NOMO-1 (cell line): ENCODE measurements around the gene ABHD5.

Experiments
- DNase-seq, 2 experiments: peaks; one replicate each; lab custom pipeline; 2025; ENCODE audit not compliant: unreplicated experiment in 2 of 2; lab: John Stamatoyannopoulos, UW

Gene ABHD5

DNA sequence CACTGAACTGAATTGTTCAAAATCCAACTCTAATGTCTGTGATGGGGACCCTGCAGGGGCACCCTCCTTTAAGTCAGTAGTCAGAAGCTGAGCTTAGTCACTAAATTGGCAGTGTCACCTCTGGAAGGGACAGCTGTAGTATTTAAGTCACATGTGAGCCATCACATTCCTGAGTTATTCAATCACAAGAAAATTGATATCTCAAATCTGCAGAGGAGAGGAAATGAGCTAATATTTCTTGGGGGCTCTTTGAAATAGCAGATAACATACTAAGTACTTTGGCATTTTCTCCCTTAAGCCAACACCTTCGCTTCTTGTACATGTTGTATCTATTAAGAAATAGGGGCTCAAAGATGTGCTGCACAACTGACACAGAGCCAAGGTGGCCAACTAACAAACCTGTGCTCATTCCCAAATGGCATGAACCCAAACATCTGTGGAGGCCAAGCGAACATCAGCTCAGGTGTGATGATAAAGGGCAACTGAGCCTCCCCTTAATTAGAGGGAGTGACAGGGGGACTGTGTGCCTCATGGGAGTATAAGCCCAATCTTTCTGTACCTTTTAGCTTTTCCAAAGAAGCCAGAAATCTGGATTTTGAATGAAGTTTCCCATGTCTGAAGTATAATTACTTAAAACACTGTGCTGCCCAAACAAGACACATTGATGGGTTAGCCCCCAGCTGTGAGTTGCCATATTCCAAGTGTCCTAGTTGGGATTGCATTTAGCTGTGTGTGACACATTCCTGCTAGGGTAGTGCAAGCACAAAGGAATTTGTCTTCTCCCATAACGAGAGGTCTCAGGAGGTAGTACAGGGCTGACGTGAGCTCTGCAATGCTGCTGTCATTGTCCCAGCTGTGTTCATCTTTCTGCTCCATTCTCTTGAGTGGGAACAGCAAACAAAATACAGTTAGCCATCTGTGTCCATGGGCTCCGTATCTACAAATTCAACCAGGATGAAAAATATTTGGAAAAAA lies 63.3 kb downstream of the ABHD5 start:
- DNase-seq = no peak

DNA sequence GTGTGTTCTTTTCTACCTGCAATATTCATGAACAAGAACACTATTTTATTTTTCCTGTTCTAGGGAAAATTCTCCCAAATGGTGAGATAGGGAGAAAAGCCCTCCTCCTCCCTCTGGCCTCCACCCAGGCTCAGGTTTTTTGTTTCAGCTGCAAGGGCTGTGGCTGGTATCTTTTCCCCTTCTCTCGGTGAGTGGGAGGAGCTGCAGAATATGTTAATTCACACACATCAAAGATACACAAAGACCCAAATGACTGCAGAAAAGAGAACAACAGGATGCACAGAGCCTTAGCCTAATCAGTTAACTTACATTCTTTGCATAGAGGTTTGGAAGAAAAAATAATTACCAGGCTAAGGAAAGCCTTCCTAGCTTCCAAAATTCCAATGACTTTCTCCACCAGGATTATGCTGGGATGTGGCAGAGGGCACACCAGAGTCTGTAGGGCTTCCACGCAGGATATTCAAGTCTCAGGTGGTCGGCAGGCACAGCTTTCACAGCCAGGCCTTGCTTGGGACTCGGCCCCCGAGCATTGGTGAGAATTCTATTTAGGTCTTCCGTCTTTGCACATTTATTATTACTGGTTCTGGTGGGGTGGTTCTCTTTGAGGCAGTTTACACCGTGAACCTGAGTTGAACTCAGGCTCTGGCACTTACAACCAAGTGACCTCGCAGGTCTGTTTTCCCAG lies 64.9 kb downstream of the ABHD5 start:
- no peak for DNase-seq

DNA sequence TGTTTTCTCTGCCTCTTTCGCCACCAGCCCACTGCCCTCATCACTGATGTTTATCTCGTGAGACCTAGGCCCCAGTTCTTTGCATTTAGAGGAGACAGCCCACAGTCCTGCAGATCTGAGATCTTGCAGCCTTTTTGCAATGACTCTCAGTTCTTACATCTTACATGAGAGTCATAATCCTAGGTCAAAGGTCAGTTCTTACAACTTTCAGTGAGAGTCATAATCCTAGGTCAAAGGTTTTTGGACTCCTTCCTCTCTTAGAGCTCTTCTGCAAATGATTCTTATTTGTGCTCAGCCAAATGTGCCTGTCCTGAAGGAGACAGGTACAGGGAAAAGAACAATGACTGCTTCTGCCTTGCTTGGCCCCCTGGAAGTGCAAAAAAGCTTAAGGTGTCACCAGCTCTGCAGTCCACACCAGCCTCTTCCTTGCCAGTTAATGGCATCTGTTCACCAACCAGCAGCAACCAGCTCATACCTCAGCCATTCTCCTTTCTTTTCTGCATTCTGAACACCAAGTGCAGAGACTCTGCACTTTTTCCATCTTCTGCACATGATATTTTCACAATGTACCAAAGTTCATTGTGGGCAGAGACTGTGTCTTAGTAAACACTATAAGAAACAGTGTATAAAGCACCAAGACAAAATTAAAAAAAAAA lies 67.1 kb downstream of the ABHD5 start:
- DNase-seq = peak; percentile 7 to 16

DNA sequence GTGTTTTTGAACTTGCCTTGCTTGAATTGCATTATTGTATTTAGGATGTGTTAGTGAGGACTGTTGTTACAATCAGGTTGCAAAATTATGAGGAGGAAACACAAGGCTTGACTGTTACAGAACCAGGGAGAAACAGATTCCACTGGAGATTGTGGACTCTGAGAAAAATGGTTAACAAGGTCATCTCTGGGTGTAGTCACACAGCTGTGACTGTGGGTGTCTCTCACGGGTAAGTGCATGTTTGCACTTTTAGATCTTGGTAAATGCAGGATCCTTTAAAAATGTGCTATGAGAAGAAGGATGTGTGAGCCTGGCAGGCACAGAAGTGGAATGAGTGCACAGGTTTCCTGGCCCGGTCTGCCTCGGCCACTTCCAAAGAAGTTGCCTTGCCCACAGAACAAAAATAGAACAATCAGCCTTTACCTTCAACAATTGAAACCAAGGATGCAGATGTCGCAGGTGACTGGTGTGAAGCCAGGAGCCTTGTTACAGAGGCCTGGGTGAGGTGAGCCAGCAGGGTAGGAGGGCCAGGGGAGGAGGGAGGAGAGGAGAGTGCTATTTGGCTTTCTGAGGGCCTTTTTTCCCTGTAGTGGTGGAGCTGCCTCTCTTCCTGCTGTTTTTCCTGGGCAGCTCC lies 68.0 kb downstream of the ABHD5 start:
- DNase-seq = no peak

DNA sequence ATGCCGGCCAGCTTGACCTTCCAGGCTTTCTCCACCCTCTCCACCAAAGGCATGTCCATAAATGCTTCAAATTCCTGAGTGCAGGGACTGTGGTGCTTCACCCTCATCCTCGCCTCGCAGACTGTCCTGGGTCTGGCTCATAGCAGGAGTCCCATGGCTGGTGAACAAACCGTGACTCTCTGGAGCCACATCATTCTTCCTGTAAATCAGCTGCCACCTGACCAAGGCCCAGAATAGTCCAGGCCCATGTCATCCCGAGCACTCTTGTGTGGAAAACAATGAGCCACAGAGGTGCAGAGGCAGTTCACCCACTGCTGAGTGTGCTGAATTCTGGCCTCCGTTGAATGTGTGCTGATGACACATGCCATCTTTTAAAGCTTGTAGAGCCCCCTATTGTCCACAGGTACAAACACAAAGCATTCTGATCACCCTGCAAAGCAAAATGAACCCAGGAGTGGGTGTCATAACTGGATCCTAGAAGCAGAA lies 68.6 kb downstream of the ABHD5 start:
- DNase-seq = no peak

DNA sequence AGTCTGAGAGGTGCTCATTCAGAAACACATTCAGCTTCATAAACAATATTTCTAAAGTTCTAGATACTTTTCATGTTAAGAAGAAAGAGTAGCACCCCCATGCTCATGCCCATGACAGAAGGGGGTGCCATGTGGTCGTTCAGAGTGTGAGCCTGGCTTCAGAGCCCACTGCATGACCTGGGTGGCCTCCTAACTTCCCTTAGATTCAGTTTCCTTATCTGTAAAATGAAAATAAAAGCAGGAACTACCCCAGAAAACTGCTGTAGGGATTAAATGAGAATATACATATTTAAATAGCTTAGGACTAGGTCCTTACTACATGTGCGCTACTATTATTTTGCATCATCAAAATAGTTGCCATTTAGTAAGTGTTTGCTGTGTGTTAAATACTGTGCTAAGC lies 69.2 kb downstream of the ABHD5 start:
- DNase-seq = peak in 1 of 2 experiments; percentile 5

DNA sequence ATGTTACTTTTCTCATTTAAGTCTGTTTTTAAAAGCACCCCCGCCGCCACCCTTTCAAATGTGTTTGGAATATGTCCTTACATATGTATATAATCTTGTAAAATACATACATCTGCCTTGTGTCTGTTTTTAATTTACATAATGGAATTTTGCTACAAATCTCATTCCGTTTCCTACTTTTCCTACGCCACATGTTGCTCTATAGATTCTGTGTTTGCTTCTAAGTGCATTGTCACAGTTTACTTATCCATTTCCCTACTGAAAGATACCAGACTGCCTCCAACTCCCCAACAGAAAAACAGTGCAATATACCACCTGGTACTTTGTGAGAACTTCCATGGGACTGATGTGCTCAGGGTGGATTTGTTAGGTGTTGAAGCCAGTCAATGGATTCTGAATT lies 70.2 kb downstream of the ABHD5 start:
- no peak for DNase-seq

DNA sequence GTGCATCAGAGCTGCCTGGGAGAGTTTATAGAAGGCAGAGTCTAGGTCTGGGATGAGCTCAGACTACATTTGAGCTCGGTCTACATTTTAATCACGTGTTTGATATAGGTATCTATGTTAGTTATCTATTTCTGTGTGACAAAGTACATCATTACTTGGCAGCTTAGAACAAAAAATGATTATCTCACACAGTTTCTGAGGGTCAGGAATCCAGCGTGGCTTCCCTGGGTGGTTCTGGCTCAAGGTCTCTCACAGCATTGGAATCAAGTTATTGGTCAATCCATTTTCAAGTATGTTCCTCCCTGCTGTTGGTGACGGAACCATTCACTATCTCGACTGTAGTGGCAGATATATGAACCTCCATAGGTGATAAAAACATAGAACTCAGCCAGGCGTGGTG lies 71.7 kb downstream of the ABHD5 start:
- DNase-seq = no peak

DNA sequence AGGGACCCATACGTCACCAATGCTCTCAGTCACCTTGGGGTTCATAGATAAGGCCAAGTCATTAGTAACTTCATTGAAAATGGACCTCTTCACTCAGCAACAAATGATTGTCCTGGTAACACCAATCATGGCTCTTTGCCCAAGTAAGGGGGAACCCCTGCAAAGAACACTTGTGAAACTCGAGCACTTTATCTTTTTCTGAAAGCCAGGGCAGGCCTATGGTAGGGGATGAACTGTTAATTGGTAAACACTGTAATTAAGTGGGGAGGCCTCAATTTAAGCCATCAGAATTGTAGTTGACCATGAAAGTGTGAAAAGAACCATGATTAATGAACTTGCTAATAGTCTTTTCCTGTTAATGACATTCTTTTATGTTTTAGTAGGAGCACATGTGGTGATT lies 73.3 kb downstream of the ABHD5 start:
- DNase-seq = no peak

DNA sequence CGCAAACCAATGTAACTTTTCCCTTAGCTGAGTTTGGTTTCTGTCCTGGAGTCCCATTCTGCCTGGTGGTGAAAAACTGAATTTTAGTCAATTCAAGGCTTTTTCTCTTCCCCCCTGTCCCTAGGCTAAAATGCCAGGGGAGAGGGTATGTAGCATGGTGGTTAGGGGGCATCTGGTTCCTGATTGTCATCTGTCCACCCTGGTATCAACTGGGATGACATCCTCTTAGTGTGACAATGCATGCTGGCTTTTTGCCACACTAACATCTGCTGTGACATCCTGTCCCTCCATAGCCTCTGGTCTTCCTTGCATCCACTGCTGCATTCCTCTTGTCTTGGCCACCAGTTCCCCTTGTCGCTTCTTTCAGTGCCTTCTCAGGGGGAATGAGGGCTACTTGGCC lies 73.7 kb downstream of the ABHD5 start:
- DNase-seq = no peak

DNA sequence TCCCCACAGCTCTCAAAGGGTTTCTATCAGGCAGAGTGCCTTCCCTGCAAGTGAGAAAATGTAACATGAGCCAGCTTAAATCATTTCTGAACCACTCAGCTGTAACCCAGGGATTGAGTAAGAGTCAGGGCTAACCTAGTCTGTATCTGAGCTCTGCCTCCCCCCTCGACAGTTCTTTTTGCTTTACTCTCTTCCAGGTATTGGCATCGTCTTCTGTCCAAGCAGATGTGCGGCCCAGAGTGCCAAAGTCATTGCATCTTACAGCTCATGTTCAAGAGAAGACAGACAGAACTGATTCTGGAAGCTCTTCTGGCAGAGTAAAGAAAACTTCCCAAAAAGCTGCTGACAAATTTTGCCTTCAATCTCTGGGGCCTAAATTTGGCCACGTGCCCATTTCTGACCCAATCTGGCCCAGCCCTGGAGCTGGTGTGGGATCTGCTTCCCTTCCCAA lies 74.8 kb downstream of the ABHD5 start:
- no peak for DNase-seq

DNA sequence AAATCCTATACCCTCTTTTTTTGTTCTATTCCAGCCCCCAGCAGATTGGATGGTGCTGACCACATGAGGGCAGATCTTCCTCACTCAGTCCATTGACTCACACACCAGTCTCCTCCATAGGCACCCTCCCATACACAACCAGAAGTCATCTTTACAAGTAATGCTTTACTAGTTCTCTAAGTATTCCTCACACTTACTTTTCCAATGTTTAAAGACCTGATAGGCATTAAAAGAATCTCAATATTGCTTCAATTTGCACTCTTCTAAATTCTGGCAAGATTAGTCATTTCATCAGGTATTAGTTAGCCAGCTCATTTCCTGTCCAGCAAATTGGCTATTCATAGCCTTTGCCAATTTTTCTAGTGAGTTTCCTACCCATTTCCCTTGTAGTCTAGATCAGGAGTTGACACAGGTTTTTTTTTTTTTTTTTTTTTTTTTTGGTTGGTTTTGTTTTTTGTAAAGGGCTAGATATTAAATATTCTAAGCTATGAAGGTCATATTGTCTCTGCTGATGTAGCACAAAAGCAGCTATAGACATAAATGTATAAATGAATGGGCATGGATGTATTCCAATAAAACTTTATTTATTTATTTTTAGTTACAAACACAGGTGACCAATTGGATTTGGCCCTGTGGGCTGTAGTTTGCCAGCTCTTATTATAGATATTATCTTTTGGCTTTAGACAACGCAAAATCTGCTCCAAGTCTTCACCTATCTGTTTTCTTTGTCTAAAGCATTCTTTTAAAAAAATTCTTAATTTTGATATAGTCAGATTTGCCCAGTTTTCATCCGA lies 76.1 kb downstream of the ABHD5 start:
- DNase-seq = no peak

DNA sequence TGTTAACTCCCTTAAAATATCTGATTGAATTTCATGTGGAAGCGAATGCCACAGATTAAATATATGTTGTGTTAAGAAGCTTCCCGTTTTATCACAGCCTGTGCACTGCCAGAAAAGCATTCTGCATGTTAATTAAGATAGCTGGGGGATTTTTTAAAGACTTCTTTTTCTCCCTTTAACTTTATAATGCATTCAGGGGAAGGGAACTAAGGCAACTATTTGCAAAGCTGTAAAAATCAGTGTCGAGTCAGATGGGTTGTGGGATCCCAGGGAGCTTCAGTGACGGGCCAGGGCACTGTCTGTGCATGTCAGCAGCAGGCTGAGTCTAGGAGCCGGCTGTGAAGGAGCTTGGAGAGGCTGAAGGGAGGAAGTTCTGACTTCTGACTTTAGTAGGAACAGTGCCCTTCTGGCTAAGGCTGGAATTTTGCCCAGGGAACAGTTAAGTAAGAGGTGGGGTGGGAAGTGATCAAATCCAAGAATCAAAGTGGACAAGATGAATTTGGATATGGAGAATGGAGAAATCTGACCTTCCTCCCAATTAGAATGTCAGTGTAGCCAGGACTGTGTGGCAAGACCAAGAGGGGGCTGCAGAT lies 77.7 kb downstream of the ABHD5 start:
- DNase-seq = no peak

DNA sequence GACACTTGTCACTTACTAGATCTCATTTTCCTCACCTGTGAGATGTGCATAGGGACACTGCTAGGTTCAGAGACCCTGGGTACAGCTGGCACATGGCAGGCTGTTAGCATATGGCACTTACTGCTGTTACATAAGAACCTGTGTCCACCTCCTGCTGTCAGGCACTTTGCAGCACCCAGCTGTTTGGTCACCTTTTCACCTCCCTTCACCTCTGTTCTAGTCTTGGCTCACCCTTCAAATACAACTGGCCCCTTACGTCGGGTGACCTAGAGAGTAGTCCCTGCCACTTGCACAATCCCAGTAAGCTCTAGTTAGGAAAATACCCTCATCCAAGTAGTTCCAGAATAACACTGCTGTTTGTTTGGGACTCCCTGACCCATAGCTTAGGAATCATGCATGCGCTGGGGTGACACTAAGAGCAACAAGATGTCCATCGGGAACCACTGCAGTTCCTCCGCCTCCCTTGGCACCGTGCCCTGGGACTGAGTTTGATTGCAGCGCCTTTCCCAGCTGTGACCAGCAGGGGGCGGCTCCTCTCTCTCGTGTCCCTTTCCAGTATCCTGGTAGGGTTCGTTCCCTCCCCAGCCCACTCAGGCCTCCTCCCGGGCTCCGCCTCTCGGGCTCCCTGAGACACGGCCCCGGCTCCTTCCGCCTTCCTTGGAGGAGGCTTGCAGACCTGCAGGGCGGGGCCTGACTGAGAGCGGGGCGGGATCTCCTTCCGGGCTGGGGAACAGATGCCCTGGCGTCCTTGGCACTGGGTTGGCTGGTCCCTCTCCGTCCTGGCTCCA lies 78.6 kb downstream of the ABHD5 start:
- peak; percentile 65 to 71 for DNase-seq

DNA sequence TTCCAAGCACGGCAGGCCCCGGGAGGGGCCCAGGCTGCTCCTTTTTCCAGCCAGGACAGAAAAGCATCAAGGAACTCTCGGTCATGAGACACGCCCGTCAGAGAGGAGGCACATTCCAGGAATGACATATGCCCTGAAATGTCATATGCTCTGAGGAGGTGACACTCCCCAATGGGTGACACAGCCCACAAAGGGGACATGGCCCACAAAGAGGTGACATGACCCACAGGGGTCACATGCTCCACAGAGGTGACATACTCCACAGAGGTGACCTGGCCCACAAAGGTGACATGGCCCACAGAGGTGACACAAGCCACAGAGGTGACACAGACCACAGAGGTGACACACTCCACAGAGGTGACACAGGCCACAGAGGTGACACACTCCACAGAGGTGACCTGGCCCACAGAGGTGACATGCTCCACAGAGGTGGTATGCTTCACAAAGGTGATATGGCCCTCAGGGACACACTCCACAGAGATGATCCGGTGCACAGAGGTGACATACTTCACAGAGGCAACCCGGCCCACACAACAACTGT lies 79.2 kb downstream of the ABHD5 start:
- DNase-seq = no peak

DNA sequence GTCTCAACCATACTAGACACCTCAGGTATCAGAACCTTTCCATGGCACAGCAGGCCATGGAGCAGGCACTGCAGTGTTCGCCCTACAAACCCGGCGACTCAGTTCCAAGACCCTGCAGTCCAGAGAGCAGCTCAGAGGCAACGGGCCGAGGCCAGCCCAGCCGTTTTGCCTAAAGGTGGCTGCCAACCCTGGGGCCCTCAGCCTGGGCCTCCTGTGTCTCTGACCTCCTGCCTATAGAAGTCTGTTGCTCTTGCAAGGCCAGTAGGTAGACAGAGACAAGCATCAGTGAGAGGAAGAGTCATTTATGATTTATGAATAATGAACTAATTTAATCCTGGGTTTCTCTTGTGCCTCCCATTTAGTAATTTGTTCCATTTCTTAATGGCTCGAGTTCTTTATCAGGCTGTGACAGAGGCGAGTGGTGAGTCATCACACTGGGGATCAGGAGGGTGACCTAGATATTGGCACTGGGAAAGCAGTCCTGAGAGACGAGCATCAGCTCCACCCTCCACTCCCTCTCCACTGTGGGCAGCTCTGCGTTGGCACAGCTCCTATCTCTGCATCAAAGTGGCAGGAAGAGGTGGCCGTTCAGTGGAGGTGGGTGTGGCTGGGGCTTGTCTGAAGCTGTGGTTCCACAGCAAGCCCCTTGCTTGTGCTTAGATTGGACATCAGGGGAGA lies 79.8 kb downstream of the ABHD5 start:
- DNase-seq = no peak

DNA sequence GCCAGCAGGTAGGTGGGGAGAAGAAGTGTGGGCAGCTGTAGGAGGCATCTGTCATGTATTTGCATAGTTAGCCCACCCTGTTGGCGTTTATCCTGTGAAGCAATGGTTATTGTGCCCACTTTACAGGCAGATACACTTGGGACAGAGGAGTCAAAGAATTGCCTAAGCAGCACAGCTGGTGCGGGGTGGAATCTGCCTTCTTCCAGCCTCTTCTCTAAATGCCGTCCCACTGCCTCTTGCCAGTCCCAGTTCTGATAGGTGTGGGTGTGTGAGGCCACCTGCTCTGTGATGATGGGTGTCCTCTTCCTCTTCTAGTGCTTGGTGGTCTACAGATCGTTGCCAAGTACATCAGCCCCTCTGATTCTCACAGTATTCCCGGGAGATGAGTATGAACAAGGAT lies 80.9 kb downstream of the ABHD5 start:
- no peak for DNase-seq
